ENCODE data around the gene TMCC2.

Gene TMCC2

GRCh38 chr1:205304046-205304694, 76.4 kb downstream of the TMCC2 start:
- DNase-seq (ENCODE audit: low spot score), result no peak

GRCh38 chr1:205304695-205305070, 76.9 kb downstream of the TMCC2 start:
- DNase-seq (ENCODE audit: low spot score), result no peak

GRCh38 chr1:205306929-205307566, 79.3 kb downstream of the TMCC2 start:
- DNase-seq (ENCODE audit: low spot score), result no peak

- no peak for DNase-seq (ENCODE audit: low spot score)
These were observed 82.0 kb downstream of the TMCC2 start for GRCh38 chr1:205309741-205310140.

GRCh38 chr1:205310976-205311704, 83.4 kb downstream of the TMCC2 start:
- no peak for DNase-seq (ENCODE audit: low spot score)

- no peak for DNase-seq (ENCODE audit: low spot score)
These were observed 85.3 kb downstream of the TMCC2 start for GRCh38 chr1:205312866-205313562.

- DNase-seq (ENCODE audit: low spot score), result peak; percentile 63
These were observed 86.0 kb downstream of the TMCC2 start for GRCh38 chr1:205313563-205314308.

- no peak for DNase-seq (ENCODE audit: low spot score)
These were observed 87.4 kb downstream of the TMCC2 start for GRCh38 chr1:205315008-205315618.

- DNase-seq (ENCODE audit: low spot score), result no peak
These were observed 88.4 kb downstream of the TMCC2 start for GRCh38 chr1:205316161-205316566.

- no peak for DNase-seq (ENCODE audit: low spot score)
These were observed 89.7 kb downstream of the TMCC2 start for GRCh38 chr1:205317311-205317917.

- no peak for DNase-seq (ENCODE audit: low spot score)
These were observed 90.7 kb downstream of the TMCC2 start for GRCh38 chr1:205318231-205318991.

- no peak for DNase-seq (ENCODE audit: low spot score)
These were observed 91.6 kb downstream of the TMCC2 start for GRCh38 chr1:205319081-205320018.

GRCh38 chr1:205321162-205321958, 93.6 kb downstream of the TMCC2 start, which contains the start of gene NUAK2:
Gene NUAK2, minus strand, starts transcription at chr1:205321745. Its CDS starts 117 bp downstream, at chr1:205321628.
- DNase-seq (ENCODE audit: low spot score), result peak; percentile 95

GRCh38 chr1:205321959-205322283, 94.2 kb downstream of the TMCC2 start:
- no peak for DNase-seq (ENCODE audit: low spot score)
